Stimulated activated CD4-positive, alpha-beta T cell treated with anti-CD3 and anti-CD28 coated beads, Interleukin-4, amount 100 ng/mL, for 1 hour (primary cell): ENCODE results near the gene SYP.
"Not testable (repeated sequence)": the region's sequence is repeated elsewhere in the genome, so short reads cannot be mapped to it uniquely, and the experiment has no call there.

Experiments
- DNase-seq: peaks from one replicate; pipeline ENCODE4 v3.0.0-alpha.2; 2020

Gene SYP

DNA sequence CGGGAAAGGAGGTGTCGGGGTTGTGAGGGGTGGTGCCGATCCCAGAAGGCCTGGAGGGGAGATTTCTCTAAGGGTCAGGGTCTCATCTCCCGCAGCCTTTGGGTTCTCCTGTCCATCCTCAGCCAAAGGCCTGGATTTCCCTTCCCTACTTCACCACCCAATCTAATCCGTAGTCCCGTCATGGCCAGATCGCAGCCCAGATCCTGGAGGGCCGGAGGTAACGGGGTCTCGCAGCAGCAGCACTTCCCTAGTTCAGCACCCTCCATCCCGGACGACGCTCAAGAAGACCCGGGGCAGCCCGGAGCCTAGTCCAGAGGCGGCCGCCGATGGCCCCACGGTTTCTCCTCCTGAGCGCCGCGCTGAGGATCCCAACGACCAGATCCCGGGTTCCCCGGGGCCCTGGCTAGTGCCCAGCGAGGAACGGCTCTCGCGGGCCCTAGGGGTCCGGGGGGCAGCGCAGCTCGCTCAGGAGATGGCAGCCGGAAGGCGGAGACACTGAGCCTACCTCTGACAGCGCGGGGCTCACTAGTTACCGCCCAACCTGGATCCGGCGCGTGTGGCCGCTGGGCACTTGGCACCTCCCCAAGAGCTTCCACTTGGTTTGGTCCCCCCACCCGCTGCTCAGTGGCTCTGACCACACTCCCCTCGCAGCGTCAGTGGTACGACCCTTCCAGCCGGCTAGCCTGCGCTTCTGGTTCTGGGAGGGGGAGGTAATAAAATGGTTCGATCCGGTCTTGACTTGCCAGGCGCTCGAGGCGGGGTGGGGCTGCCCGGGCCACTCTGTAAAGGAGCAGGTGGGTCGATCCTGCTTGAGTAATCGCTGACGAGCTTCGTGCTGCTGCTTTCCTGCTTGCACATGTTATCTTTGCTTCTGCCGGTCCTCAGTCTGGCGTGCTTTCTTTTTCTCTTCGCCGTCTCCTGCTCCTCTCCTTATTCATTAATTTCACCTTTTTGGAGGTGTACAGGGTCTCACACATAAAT, 33.8 kb downstream of the SYP start:
- DNase-seq: peak; percentile 66

DNA sequence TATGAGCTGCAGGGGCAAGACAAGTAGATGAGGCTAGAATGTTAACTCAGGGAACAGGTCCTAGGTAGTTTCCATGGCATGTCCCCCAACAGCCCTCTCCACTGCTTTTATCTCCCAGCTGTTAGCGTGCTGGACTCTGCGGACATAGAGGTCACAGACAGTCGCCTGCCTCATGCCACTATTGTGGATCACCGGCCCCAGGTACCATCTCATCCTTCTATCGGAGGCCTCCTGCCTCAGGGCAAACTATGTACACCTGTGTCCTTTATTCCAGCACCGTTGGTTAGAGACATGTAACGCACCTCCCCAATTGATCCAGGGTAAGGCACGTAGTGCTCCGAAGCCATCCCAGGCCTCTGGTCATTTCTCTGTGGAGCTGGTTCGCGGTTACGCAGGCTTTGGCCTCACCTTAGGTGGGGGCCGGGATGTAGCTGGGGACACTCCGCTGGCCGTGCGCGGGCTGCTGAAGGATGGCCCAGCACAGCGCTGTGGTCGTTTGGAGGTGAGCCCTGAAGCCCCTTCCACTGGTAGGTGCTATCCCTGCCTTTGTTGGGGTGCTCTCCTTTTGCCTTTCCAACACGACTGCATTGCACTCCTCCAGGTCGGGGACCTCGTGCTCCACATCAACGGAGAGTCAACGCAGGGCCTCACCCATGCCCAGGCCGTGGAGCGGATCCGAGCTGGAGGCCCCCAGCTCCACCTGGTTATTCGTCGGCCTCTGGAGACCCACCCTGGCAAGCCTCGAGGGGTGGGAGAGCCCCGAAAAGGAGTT, 35.2 kb downstream of the SYP start:
- DNase-seq: no peak

DNA sequence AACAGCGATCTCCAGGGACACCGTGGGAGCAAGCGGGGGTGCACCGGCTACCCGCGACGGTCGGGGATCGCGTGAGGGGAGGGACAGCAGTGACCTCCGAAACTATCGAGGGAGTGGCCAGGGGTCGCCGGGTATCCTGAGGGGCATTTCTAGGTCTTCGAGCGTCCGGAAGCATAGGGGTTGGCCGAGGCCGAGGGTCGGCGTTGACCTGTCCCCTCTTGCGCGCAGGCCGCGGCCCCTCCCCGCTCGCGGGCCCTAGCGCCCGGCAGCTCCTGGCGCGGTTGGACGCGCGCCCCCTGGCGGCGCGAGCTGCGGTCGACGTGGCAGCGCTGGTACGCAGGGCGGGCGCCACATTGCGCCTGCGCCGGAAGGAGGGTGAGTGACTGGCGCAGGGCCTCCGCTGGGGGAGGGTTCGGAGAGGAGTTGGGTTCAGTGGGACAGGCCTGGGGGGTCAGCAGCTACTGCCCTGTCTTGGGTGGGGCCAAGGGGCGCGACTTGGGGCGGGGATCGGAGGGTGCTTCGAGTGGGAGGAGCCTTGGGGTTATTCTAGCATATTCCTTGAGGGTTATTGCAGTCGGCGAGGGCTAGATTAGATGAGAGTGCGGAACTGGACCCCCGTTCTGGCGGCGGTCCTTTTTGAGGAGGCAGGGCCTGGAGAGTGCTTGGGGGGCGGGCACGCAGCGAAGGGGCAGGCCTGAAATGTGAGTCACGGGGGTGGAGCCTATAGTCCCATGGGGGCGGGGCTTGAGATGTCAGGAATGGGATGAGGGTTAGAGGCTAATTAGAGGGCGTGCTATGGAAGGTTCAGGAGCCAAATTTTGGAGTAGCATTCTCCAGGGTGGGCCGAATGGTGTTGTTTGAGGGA, 36.2 kb downstream of the SYP start:
- DNase-seq: peak; percentile 78

DNA sequence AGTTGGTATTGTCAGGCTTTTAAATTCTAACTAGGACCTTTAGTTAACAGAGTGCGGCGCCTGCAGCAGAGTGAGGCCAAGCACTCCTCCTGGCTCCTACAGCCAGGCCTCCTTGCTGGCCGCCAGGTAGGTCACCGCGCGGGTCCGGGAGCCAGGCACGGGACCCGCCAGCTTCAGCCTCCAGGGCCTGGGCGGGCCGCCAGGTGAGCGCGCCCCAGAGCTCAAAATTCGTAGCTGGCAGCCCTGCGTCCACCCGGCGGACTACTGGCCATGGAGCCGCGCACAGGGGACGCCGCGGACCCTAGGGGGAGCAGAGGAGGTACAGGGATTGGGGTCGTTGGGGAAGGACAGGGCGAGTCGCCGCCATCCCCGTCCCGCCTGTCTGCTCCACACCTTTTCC, 37.4 kb downstream of the SYP start, which contains the start of gene MAGIX:
MAGIX (plus strand) TSS at position 139 of the 400 bp plus-strand sequence; CDS start at position 271, 132 bp downstream.
- DNase-seq: no peak

DNA sequence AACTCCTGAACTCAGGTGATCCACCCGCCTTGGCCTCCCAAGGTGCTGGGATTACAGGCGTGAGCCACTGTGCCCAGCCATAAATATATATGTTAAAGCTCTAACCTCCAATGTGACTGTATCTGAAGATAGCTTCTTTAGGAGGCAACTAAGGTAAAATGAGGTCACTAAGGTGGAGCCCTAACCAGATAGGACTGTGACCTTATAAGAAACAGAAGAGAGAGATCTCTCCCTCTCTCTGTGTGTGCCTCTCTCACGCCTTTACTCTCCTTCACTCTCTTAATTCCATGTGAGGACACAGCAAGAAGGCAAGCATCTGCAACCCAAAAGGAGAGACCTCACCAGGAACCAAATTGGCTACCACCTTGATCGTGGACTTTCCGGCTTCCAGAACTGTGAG, 38.4 kb downstream of the SYP start:
- no peak for DNase-seq

DNA sequence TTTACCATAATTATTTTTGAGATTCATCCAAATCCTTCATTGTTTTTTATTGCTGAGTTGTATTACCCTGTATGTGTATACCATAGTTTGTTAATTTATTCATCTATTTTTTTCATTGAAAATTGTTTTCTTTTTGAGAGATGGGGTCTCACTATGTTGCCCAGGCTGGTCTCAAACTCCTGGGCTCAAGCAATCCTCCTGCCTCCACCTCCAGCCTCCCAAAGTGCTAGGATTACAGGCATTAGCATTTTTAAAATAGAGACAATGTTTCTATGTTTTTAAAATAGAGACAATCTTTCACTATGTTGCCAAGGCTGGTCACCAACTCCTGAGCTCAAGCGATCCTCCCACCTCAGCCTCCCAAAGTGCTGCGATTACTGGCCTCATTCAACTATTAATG, 39.1 kb downstream of the SYP start:
- DNase-seq: no peak

DNA sequence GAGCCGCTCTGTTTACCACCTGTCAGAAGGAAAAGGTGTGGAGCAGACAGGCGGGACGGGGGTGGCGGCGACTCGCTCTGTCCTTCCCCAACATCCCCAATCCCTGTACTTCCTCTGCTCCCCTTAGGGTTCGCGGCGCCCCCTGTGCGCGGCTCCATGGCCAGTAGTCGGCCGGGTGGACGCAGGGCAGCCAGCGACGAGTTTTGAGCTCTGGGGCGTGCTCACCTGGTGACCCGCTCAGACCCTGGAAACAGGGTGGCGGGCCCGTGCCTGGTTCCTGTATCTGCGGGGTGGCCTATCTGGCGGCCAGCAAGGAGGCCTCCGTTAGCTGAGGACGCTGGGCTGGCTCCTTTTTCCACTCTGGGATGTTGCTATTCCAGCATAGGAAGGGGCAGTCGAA, 42.8 kb downstream of the SYP start:
- DNase-seq: no peak

DNA sequence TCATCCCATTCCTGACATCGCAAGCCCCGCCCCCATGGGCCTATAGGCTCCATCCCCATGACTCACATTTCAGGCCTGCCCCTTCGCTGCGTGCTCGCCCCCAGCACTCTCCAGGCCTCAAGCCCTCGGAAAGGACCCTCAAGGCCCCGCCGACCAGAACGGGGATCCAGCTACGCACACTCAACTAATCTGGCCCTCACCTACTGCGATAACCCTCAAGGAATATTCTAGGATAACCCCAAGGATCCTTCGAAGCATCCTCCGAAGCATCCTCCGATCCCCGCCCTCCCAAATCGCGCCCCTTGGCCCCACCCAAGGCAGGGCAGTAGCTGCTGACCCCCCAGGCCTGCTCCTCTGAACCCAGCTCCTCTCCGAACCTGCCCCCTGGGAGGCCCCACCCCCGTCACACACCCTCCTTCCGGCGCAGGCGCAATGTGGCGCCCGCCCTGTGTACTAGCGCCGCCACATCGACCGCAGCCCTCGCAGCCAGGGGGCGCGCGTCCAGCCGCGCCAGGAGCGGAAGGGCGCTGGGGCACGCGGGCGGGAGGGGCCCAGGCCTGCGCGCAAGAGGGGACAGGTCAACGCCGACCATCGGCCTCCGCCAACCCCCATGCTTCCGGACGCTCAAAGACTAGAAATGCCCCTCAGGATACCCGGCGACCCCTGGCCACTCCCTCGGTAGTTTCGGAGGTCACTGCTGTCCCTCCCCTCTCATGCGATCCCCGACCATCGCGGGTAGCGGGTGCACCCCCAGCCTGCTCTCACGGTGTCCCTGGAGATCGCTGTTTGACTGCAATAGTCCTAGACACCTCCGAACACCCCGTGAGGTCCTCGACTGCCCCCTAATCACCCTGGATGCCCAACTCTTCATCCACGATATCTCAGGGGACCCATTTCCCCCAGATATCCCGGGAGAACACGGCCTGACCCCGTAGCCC, 43.8 kb downstream of the SYP start:
- peak; percentile 82 for DNase-seq

DNA sequence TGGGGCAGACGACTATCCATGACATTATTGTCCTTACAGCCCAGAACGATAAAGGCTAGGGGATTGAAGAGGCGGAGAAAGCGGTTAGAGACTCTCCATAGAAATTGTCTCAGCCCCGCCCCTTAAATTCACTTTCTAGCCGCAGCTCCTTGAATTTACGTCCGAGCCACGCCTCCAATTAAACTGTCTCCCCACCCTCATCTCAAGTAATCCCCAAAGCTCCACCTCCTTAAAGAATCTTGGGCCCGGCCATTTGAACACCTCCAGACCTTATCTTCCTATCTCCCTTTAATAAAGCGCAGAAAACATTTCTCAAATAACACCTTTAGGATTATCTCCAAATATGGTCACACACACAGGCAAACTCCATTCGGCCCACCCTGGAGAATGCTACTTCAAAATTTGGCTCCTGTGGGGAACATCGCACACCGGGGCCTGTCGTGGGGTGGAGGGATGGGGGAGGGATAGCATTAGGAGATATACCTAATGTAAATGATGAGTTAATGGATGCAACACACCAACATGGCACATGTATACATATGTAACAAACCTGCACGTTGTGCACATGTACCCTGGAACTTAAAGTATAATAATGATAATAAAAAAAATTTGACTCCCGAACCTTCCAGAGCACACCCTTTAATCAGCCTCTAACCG, 44.6 kb downstream of the SYP start:
- DNase-seq: peak; percentile 18

DNA sequence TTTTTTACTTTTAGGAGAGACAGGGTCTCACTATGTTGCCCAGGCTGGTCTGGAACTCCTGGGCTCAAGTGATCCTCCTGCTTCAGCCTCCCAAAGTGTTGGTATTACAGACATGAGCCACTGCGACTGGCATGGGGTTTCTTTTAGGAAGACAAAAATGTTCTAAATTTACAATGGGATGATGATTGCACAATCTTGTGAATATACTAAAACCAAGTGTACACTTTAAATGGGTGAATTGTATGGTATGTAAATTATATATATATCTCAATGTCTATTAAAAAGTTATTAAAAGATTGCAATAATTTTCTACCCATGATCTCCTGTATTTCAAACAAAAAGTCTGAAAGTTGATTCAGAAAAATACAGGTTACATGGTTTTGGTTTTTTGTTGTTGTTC, 46.5 kb downstream of the SYP start:
- no peak for DNase-seq

DNA sequence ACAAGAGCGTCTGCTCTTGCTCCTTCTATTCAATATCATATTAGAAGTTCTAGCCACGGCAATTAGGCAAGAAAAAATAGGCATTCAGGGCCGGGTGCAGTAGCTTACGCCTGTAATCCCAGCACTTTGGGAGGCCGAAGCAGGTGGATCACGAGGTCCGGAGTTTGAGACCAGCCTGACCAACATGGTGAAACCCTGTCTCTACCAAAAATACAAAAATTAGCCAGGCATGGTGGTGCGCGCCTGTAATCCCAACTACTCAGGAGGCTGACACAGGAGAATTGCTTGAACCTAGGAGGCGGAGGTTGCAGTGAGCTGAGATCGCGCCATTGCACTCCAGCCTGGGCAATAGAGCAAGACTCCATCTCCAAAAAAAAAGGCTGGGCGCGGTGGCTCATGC, 50.7 kb downstream of the SYP start:
- not testable (repeated sequence) for DNase-seq

DNA sequence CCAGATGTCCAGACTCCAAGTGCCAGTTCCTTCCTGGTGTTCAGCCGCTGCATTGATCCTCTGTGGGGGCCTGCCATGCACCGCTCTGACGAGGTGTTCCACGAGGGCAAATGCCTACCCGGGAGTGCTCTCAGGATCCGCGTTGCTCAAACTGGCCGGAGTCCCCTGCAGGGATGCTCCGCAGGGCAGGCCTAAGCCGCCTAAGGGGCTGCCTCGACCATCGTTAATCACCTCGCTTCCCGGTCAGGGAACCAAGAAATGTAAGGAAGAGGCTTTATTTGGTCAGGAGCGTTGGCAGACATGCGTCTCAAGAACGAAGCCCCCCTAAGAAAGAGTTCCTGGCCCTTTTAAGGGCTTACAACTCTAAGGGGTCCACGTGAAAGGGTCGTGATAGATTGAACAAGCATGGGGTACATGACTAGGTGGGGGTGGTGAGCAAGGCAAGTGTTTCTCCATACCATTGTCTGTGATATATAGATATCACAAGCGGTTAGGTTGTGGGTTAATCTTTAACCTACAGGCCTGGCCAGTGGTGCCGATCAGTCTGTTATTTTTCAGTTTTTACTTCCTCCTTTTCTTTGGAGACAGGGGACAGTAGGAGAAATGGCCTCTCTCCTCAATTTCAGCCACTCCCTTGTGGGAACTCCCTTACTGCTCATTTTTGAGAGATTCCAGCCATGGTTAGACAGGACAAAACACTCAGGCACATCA, 51.4 kb downstream of the SYP start:
- DNase-seq: not testable (repeated sequence)

DNA sequence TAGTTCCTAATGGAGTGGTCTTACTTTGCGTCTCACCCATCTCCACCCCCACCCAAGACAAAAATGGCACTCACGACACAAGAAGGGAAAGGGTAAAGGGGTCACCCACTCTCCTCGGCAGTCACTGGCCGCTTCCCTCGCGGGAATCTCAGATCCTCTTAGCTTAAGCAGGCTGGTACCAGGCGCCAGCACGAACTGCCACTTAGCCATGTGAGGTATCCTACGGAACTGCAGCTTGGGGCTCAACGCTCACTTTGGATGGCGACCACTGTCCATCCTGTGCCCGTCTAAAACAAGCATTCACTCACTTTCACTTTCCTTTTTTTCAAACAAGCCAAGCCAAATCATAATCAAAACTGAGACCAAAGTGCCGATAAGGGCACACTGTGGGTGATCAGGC, 52.1 kb downstream of the SYP start:
- no peak for DNase-seq

DNA sequence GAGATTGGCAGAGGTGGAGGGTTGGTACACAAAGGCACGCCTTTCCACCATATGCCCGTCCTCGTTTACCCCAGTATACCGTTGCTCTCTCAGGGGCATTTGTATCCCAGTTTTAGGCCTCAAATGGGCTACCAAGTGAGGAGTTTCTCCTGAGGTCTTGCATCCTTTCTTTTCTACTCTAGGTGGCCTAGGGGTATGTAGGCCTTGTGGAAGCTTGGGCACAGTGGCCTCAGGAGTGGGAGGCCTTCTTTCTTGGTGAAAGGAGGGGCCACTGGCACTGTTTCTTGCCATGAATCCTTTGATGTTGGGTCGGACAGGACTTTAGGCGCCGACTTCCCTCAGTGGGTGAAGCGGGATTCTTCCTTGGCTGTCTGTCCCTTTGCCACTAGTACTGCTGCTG, 52.7 kb downstream of the SYP start:
- DNase-seq: no peak

DNA sequence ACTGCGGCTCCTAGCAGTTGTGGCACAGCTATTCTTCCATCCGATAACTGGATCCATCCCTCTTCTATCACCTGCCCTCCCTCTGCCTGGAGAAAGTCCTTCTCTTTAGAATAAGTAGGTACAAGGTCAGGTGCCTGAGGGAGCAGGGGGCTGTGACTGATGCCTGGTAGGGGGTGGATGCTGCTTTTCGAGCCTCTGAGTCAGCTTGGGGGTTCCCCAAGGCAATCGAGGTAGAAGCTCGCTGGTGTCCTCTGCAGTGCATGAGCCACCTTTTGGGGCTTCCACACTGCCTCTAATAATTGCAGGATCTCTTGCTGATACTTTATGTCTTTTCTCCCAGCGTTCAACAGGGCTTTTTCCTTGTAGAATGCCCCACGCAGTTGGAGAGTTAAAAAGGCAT, 56.8 kb downstream of the SYP start:
- DNase-seq: peak; percentile 20

DNA sequence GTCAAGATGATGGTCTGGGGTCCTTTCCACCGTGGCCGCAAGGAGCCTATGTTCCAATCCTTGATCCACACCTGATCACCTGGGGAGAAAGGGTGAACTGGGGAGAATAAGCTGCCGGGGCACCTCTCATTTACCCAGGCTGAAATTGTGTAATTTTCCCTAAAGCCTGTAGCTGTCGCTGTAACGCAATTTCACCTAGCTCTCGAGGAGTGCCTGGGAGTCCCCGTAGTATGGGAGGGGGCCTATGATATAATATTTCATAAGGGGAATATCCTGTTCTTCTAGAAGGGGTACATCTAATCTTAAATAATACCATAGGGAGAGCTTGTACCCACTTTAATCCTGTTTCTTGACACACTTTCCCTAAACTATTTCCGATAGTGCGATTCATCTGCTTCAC, 57.7 kb downstream of the SYP start:
- not testable (repeated sequence) for DNase-seq

DNA sequence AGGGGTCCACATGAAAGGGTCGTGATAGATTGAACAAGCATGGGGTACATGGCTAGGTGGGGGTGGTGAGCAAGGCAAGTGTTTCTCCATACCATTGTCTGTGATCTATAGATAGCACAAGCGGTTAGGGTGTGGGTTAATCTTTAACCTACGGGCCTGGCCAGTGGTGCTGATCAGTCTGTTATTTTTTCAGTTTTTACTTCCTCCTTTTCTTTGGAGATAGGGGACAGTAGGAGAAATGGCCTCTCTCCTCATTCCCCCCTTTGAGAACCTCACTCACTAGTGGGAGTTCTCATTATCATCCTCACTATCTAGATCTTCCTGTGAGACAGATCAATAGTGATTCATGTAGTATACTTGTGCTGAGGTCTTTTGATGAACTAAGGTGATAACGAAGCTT, 60.3 kb downstream of the SYP start:
- no peak for DNase-seq
